Omental fat pad (tissue), 4 donors: ENCODE results near the gene NHLRC4. TPM values are rescaled to one million over a fixed set of nuclear protein-coding genes. Genes with fewer than 3 reads are reported as not detected.

ENCODE experiments used
- ATAC-seq: fragments of 150-250 bp; one replicate; pipeline ENCODE4 v1.9.1; 2016; ENCODE audit warnings: mild to moderate bottlenecking, moderate library complexity; ENCODE audit not compliant: low FRiP score
- DNase-seq: peaks from one replicate; pipeline ENCODE4 v3.0.0-alpha.2; 2019; ENCODE audit warnings: low spot score
- total RNA-seq, 4 donors: library from RNA; depleted of rRNA; stranded (reverse); fragments of >200 nt; gene quantifications; one replicate each; pipeline ENCODE4 v1.1.0, GENCODE V29; 2016
- TF ChIP-seq, protein P1 (sequence below), 3 donors: fragments of 450-650 bp; IDR thresholded peaks; one replicate each; pipeline ENCODE4 v1.5.1; 2016 to 2017; ENCODE audit warnings: antibody characterized with exemption in 3 of 3, mild to moderate bottlenecking in 3 of 3, moderate library complexity in 2 of 3

The NHLRC4 gene
- total RNA-seq, 4 donors from 2014 or later: 0.24 to 5.5 (median 1.2) TPM

DNA sequence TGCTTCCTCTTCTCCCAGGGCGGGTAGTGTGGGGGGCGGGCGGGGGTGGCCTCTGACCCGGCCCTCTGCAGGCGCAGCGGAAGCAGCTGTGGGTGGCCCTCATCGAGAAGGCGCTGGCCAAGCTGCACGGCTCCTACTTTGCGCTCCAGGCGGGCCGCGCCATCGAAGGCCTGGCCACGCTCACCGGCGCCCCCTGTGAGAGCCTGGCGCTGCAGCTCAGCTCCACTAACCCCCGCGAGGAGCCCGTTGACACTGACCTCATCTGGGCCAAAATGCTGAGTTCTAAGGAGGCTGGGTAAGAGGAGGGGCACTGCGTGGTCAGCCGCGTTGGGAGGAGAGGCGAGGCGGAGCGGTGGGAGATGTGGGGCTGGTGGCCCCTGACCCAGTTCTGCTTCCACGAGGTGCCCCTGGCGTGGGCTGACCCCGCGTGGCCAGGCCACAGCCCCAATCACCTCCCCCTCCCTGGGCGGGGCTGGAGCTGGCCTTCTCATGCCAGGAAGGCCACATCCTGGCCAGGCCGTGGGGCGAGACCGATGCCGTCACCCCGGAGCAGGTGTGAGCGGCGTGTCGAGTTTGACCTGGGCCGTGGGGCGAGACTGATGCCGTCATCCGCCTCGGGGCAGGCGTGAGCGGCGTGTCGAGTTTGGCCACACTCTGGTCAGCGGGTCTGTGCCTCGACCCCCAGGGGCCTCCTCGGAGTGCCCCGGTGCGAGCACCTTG is 17.1 kb upstream of the NHLRC4 start:
- DNase-seq: no peak
- TF ChIP-seq, protein P1, sequence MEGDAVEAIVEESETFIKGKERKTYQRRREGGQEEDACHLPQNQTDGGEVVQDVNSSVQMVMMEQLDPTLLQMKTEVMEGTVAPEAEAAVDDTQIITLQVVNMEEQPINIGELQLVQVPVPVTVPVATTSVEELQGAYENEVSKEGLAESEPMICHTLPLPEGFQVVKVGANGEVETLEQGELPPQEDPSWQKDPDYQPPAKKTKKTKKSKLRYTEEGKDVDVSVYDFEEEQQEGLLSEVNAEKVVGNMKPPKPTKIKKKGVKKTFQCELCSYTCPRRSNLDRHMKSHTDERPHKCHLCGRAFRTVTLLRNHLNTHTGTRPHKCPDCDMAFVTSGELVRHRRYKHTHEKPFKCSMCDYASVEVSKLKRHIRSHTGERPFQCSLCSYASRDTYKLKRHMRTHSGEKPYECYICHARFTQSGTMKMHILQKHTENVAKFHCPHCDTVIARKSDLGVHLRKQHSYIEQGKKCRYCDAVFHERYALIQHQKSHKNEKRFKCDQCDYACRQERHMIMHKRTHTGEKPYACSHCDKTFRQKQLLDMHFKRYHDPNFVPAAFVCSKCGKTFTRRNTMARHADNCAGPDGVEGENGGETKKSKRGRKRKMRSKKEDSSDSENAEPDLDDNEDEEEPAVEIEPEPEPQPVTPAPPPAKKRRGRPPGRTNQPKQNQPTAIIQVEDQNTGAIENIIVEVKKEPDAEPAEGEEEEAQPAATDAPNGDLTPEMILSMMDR (IDR thresholded peaks at IDR 0.05): no peak
- ATAC-seq: no peak

- TF ChIP-seq, protein P1 (IDR thresholded peaks at IDR 0.05): no peak
- ATAC-seq (no peak), DNase-seq (no peak)
Observed at GRCh38 chr16:551210-551609, 15.6 kb upstream of the NHLRC4 start.

- TF ChIP-seq, protein P1 (IDR thresholded peaks at IDR 0.05): no peak
- no peak for ATAC-seq
- no peak for DNase-seq
Observed at GRCh38 chr16:552171-552570, 14.6 kb upstream of the NHLRC4 start.

DNA sequence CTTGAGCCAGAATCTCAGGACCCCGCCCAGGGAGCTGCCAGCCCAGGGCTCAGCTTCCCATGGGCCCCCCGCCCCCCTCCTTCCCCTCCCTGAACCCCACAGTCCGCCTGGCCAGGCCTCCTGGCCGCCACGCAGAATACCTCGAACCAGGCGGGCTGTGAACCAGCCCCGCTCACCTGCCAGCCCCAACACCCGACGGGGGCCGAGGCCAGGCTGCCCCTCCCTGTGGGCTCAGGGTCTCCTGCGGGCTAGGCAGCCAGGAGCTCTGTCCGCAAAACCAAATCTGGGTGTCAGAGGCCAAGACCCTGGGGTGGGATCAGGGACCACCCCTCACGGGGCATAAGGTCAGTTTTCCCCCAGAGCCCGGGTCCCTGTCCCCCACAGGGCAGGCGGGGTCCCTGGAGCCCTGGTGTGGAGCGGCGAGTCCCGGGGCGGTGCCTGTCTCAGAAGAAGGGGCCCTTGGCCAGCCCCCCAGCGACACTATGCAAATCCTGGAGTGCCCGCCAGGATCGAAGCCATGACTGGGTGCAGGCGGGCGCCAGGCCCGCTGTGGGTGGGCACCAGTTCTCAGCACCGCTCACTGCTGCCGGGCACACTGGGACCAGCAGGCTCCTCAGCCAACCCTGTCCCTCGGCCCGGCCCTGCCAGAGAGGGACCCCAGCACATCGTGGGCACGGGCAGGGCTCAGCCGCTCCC is 13.1 kb upstream of the NHLRC4 start:
- DNase-seq (no peak), ATAC-seq (no peak)
- TF ChIP-seq, protein P1 (IDR thresholded peaks at IDR 0.05): no peak

GRCh38 chr16:554297-554621 is 12.5 kb upstream of the NHLRC4 start:
- no peak for ATAC-seq

DNA sequence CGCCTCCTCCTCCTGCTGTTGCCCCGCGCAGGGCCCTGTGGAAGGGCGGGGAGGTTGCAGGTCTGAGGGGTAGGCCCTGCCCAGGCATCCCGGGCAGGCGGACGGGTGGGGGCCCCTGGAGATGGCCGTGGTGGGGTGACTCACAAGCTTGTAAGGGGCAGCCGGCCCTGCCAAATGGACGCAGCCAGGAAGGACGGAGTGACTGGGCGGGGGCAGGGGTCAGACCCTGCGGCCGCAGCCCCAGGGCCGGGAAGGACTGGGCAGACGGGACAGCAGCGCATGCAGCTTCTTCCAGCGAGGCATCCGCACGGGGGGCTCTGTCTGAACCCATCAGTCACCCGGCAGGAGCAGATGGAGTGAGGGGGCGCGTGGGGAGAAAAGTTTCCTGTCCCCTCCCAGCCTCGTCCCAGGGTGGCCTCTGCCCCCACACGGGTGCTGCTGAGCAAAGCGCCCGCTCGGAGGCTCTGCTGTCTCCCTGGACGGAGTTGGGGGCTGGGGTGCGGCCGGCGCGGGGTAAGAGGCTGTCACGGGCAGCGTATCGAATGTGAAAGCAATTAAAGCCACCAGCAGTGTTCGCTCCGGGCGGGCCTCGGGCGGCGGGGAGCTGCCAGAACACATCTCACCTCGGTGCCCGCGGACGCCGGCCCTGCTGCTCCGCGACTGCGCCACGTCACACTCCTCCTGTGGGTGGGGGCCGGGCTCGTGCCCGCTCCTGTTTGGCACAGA is 12.0 kb upstream of the NHLRC4 start:
- no peak for DNase-seq
- ATAC-seq: no peak
- TF ChIP-seq, protein P1 (IDR thresholded peaks at IDR 0.05): no peak

More at GRCh38 chr16:554297-554621, 12.5 kb upstream of the NHLRC4 start:
- no peak for DNase-seq
- TF ChIP-seq, protein P1 (IDR thresholded peaks at IDR 0.05): no peak
